Measurements from ENCODE around the gene DPP6.

DNA sequence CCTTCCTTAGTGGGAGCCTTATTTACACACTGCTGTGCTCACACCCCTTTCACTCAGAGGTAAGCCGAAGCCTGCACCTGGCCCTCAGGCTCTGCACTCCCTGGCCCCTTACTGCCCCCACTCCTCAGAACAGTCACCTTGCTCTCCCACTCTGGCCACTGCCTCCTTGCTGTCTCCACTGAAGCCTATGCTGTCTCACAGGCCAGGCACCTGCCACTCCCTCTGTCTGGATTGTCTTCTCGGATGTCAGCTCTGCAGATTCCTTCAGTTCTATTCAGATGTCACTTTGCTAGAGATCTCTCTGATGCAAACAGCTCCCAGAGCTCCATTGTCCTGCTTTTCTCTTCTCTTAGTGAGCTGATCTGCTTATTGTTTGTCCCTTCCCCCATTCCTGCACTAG, 390.7 kb downstream of the DPP6 start:
- TF ChIP-seq CTCF (IDR thresholded peaks at IDR 0.05) (no peak), POLR2A (IDR thresholded peaks at IDR 0.05) (no peak)

All from Peyer's patch (tissue), 4 donors.